Thyroid gland (tissue), 4 donors: ENCODE measurements around the gene PRSS12.

Experiments used
- CTCF ChIP-seq, 6 experiments: fragments of 200-600 bp in 3 of 6; fragments of 450-650 bp in 3 of 6; sonication (generic) in 3 of 6; IDR thresholded peaks; one replicate each; pipeline ENCODE4 v1.5.1; 2016 to 2019; ENCODE audit warnings: antibody characterized with exemption in 6 of 6, mild to moderate bottlenecking in 2 of 6, inconsistent platforms in 1 of 6, moderate library complexity in 1 of 6
- POLR2A ChIP-seq, 2 donors: fragments of 450-650 bp; IDR thresholded peaks; one replicate each; pipeline ENCODE4 v1.6.1; 2017; ENCODE audit warnings: antibody characterized with exemption in 2 of 2, mild to moderate bottlenecking in 2 of 2, moderate library complexity in 1 of 2

- TF ChIP-seq CTCF (IDR thresholded peaks at IDR 0.05) (no peak), POLR2A (IDR thresholded peaks at IDR 0.05) (no peak)
Observed at GRCh38 chr4:118313098-118313497, 39.7 kb downstream of the PRSS12 start.
